GM12864 (cell line): ENCODE results near the gene S100A13.
A peak's percentile ranks its signal among the peaks of the same experiment; 100 is the strongest.
"Not testable (repeated sequence)": the region's sequence is repeated elsewhere in the genome, so short reads cannot be mapped to it uniquely, and the experiment has no call there.

Experiments
- DNase-seq: peaks from one replicate; pipeline ENCODE4 v3.0.0-alpha.2; 2011; ENCODE audit warnings: low read depth
- H3K4me3 ChIP-seq: 2 replicates; pipeline ENCODE4 v1.5.1; 2011; ENCODE audit warnings: mild to moderate bottlenecking, low read depth, low read length, control low read depth
- CTCF ChIP-seq: IDR thresholded peaks from 2 replicates; pipeline ENCODE4 v1.5.1; 2011; ENCODE audit warnings: low read depth, mild to moderate bottlenecking, moderate library complexity, low read length, control low read depth, inconsistent platforms; ENCODE audit errors: missing control alignments

Gene S100A13

GRCh38 chr1:153578936-153579335 is 48.4 kb downstream of the S100A13 start:
- no peak for DNase-seq
- no peak for TF ChIP-seq CTCF
- H3K4me3 ChIP-seq: no peak overlapping the region

GRCh38 chr1:153578490-153578889 is 48.8 kb downstream of the S100A13 start:
- no peak overlapping the region for H3K4me3 ChIP-seq
- no peak for DNase-seq
- no peak for TF ChIP-seq CTCF

GRCh38 chr1:153577624-153578051 is 49.7 kb downstream of the S100A13 start:
- no peak overlapping the region for H3K4me3 ChIP-seq
- TF ChIP-seq CTCF: no peak
- no peak for DNase-seq

GRCh38 chr1:153577138-153577537 is 50.2 kb downstream of the S100A13 start:
- TF ChIP-seq CTCF: no peak
- H3K4me3 ChIP-seq: no peak overlapping the region
- DNase-seq: no peak

- not testable (repeated sequence) for DNase-seq
Observed at GRCh38 chr1:153575497-153575896, 51.8 kb downstream of the S100A13 start.

GRCh38 chr1:153575081-153575491 is 52.2 kb downstream of the S100A13 start:
- H3K4me3 ChIP-seq, DNase-seq: not testable (repeated sequence)

More at GRCh38 chr1:153575497-153575896, 51.8 kb downstream of the S100A13 start:
- not testable (repeated sequence) for H3K4me3 ChIP-seq

GRCh38 chr1:153573351-153573750 is 54.0 kb downstream of the S100A13 start:
- DNase-seq: no peak
- no peak overlapping the region for H3K4me3 ChIP-seq
- TF ChIP-seq CTCF: no peak

GRCh38 chr1:153572569-153573015 is 54.7 kb downstream of the S100A13 start:
- no peak overlapping the region for H3K4me3 ChIP-seq
- DNase-seq: no peak
- peak; percentile 82 for TF ChIP-seq CTCF
